HL-60 (cell line): ENCODE data around the gene STAMBPL1.

Experiments used
- CTCF ChIP-seq: IDR thresholded peaks from one replicate; pipeline ENCODE4 v1.5.1; 2011; ENCODE audit warnings: low read length, control low read depth, inconsistent platforms; ENCODE audit not compliant: insufficient read depth
- GABPA ChIP-seq: IDR thresholded peaks from 2 replicates; pipeline ENCODE4 v1.6.1; 2012; ENCODE audit warnings: low read depth
- REST ChIP-seq: IDR thresholded peaks from 2 replicates; pipeline ENCODE4 v1.6.1; 2012; ENCODE audit warnings: low read depth; ENCODE audit not compliant: insufficient replicate concordance

- no peak for TF ChIP-seq CTCF
- TF ChIP-seq GABPA: no peak
- TF ChIP-seq REST: no peak
Measured at GRCh38 chr10:88896994-88897853, 17.2 kb downstream of the STAMBPL1 start.
